Measurements from ENCODE around the gene RGS6.

The RGS6 gene

DNA sequence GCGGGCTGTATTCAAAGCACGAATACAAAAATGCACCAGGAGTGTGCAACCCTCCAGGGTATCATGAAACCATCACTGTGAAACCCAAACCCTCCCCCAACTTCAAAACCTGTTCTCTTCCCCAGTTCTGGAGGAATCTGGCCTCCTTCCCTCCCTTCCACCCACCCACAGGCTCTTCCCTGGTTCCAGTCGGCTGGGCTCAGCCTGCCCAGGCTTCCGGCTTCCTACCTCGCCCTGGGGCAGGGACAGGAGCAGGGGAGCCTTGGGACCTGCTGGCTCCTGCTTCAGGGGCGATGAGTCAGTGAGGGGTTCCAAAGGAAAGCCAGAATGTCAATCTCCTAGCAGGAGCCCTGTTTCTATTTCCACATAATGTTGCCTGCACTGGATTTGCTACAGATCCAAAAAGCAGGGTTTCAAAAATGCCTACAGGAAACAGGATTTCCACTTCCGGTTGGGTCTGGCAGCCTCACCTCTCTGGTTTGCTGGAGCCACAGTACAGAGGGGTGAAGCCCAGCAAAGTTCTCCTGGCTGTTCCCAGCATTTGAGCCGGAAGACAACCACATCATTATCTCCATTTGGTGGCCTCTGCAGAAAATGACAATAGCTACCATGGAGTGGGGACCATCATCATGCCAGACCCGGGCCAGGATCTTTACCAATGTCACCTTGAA is 683.4 kb downstream of the RGS6 start:
- DNase-seq = no peak

Measured in NCI-H2227 treated with DMSO at 0.1 percent for 48 hours (cell line).